Fibroblast of mammary gland (primary cell): Measurements from ENCODE around the gene TEX14.

Experiments
- DNase-seq: peaks from one replicate; pipeline ENCODE4 v3.0.0-alpha.2; 2010; ENCODE audit warnings: low read depth
- H3K4me3 ChIP-seq: 2 replicates; pipeline ENCODE4 v1.5.1; 2011; ENCODE audit warnings: low read depth, mild to moderate bottlenecking, low read length, moderate library complexity; ENCODE audit not compliant: control insufficient read depth
- TF ChIP-seq, protein P1 (sequence below): conservative IDR thresholded peaks from 2 replicates; pipeline ENCODE4 v1.5.1; 2011; ENCODE audit warnings: low read depth, low read length, inconsistent platforms; ENCODE audit not compliant: control insufficient read depth, insufficient read depth

The TEX14 gene

DNA sequence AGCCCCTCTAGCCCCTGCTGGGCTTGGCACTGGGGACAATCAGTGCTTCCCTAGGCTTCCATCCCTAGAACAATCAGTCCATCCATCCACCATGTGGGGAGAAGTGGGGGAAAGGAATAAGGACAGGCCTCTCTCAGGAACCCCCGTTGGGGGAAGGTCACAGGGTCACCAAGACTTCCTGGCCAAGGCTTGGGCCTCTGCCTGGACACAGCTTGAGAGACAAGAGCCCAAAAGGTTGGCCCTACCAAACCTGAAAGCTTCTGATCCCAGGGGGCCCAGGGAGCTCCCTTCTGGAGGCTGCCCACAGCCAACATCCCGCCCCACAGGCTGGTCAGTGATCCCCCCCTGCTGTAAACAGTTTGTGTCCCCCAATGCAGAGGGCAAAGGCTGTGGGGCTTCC lies 161.2 kb downstream of the TEX14 start:
- H3K4me3 ChIP-seq: no peak overlapping the region
- no peak for DNase-seq
- TF ChIP-seq, protein P1, sequence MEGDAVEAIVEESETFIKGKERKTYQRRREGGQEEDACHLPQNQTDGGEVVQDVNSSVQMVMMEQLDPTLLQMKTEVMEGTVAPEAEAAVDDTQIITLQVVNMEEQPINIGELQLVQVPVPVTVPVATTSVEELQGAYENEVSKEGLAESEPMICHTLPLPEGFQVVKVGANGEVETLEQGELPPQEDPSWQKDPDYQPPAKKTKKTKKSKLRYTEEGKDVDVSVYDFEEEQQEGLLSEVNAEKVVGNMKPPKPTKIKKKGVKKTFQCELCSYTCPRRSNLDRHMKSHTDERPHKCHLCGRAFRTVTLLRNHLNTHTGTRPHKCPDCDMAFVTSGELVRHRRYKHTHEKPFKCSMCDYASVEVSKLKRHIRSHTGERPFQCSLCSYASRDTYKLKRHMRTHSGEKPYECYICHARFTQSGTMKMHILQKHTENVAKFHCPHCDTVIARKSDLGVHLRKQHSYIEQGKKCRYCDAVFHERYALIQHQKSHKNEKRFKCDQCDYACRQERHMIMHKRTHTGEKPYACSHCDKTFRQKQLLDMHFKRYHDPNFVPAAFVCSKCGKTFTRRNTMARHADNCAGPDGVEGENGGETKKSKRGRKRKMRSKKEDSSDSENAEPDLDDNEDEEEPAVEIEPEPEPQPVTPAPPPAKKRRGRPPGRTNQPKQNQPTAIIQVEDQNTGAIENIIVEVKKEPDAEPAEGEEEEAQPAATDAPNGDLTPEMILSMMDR: no peak

DNA sequence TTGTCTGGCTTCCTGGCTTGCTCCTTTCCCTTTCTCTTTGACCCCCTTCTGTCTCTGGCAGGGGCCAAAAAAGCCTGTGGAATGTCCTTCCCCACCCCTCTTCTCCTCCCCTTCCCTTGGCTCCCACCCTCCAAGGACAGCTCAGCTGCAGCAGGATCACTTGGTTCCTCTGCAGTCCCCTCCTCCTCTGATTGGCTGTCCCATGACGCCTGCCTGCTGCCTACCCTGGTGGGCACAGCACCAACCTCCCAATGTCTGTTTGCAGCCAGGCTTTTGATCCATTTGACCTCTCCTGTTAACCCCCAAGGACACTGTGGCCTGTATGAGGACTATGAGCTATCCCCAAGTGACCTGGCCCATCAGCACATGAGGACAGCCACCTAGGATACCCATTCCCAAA lies 162.6 kb downstream of the TEX14 start:
- H3K4me3 ChIP-seq: no peak overlapping the region
- no peak for DNase-seq
- TF ChIP-seq, protein P1: no peak

DNA sequence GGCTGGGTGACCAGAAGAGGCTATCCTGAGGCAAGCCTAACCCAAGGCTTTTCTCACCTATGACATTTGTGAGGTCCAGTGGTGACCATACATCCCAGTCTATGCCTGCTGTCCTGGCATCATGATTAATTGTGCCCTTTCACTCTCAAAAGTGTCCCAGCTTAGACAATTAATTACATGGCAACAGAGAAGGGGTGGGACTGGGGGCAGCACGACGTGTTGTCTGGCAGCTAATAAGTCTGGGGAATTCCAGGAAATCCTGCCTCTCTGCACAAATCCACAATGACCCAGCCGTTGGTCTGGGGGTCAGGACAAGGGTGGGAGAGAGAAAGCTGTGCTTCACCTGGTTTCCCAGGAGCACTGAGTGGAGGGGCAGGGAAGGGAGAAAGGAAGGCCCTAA lies 163.4 kb downstream of the TEX14 start:
- H3K4me3 ChIP-seq: no peak overlapping the region
- DNase-seq: no peak
- TF ChIP-seq, protein P1: no peak

DNA sequence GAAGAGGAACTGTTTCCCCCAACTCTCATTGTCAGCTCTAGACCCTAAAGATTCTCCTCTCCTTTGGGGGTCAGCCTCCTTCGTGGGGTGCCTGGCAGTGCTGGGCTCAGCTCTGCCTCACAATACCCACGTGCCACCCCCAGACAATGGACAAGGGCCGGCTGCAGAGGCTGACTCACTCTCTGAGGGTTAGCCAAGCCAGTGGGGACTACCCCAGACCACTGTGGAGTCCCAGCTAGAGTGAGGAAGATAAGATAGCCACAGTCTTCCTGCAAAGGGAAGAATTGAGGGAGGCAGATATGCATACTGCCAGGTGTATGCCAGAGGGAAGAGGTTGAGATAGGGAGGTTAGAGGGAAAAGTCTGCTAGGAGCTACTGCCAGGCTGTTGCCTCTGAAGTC lies 163.9 kb downstream of the TEX14 start:
- peak; percentile 33 for DNase-seq
- no peak overlapping the region for H3K4me3 ChIP-seq
- TF ChIP-seq, protein P1: no peak

DNA sequence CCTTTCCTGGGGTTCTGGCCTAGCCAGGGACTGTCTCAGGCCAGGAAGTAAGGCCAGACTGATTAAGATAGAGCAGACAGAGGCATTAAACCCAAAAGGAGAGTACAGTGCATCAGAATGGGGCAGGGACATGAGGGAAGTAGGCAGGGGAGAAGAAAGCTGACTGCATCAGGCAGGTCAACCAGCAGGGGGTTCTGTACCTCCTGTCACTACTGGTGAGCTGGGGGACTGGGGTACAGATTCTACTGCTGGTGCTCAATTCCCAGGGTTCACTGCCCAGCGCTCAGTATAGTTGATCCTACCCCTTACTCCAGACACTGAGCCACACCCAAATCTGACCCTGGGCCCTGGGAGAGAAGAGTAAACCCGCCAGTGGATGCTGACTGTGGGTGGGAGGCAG lies 164.5 kb downstream of the TEX14 start:
- no peak overlapping the region for H3K4me3 ChIP-seq
- DNase-seq: no peak
- TF ChIP-seq, protein P1: peak; percentile 26

DNA sequence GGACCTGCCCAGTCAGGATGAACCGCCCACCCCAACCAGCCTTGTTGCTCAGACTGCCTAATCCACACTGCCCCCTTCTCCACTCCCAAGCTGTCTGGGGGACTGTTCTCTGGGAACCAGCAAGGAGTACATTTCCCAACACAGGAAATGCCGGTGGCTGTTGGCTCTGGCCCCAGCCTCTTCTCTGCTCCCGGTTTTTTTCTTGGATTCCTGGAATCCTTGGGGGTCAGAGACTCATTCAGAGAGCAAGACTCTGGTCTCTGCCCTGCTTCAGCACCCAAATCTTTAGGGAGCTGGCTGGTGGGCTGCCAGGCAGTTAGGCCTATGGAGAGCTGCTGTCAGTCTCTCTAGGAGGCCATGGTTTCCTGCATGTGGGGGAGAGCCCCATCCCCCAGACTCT lies 166.6 kb downstream of the TEX14 start:
- peak; percentile 86 for DNase-seq
- TF ChIP-seq, protein P1: no peak
- H3K4me3 ChIP-seq: no peak overlapping the region

DNA sequence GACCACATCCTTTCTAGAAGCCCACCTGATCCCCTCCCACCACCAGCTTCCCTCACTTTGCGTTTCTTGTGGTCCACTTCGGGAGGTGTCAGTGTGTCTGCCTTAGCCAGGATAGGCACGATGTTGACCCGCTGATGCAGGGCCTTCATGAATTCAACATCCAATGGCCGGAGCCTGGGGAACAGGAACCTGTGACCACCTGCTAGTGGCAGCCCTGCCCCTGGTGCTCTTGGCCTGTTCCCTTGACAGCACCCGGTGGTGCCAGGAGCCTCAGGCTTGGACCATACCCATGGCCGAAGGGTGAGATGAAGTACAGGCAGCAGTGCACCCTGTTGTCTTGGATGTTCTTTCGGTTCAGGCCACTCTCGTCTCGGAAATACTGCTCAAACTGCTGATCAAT lies 170.2 kb downstream of the TEX14 start:
- no peak for DNase-seq
- H3K4me3 ChIP-seq: no peak overlapping the region
- TF ChIP-seq, protein P1: no peak
